RWPE2 (cell line): ENCODE data around the gene GAS7.

Source experiments
- ATAC-seq: fragments of 200-7000 bp; cut with Tn5 transposase; 3 replicates; pipeline ENCODE4 v1.9.1; 2021; ENCODE audit warnings: low read depth
- DNase-seq: peaks from one replicate; pipeline ENCODE4 v3.0.0-alpha.2; 2020; ENCODE audit warnings: low spot score
- H3K27ac ChIP-seq: fragments of 450-650 bp; 2 replicates; pipeline ENCODE4 v1.5.1; 2017; ENCODE audit warnings: mild to moderate bottlenecking; ENCODE audit not compliant: poor library complexity, severe bottlenecking
- H3K27me3 ChIP-seq: fragments of 250-450 bp; sonication (Bioruptor Pico); 2 replicates; pipeline ENCODE4 v1.5.1; 2021; ENCODE audit warnings: mild to moderate bottlenecking, moderate library complexity; ENCODE audit not compliant: insufficient read depth, poor library complexity, severe bottlenecking
- H3K36me3 ChIP-seq: fragments of 250-450 bp; sonication (Bioruptor Pico); 2 replicates; pipeline ENCODE4 v1.5.1; 2020; ENCODE audit warnings: low read depth, mild to moderate bottlenecking, moderate library complexity
- H3K4me1 ChIP-seq: fragments of 250-450 bp; sonication (Bioruptor Pico); 2 replicates; pipeline ENCODE4 v1.5.1; 2021; ENCODE audit warnings: mild to moderate bottlenecking, moderate library complexity; ENCODE audit not compliant: insufficient read depth, poor library complexity, severe bottlenecking
- H3K4me3 ChIP-seq: fragments of 250-450 bp; sonication (Bioruptor Pico); 2 replicates; pipeline ENCODE4 v1.5.1; 2021; ENCODE audit warnings: mild to moderate bottlenecking, moderate library complexity; ENCODE audit not compliant: severe bottlenecking
- H3K9me3 ChIP-seq: fragments of 250-450 bp; sonication (Bioruptor Pico); 2 replicates; pipeline ENCODE4 v1.5.1; 2021; ENCODE audit warnings: mild to moderate bottlenecking, moderate library complexity; ENCODE audit not compliant: severe bottlenecking
- CTCF ChIP-seq: fragments of 450-650 bp; IDR thresholded peaks from one replicate; pipeline ENCODE4 v1.5.1; 2017; ENCODE audit warnings: mild to moderate bottlenecking, moderate library complexity; ENCODE audit not compliant: poor library complexity, severe bottlenecking

GAS7 gene

GRCh38 chr17:10169290-10169689 lies 29.1 kb downstream of the GAS7 start:
- H3K4me1 ChIP-seq = no peaks in the 10 kb centered on the region
- no peak overlapping the region for H3K4me3 ChIP-seq
- H3K27ac ChIP-seq = no peak overlapping the region
- ATAC-seq = no peak
- DNase-seq = no peak
- TF ChIP-seq CTCF = no peak
- H3K27me3 ChIP-seq = no peaks in the 10 kb centered on the region
- H3K9me3 ChIP-seq = no peaks in the 10 kb centered on the region
- no peaks in the 10 kb centered on the region for H3K36me3 ChIP-seq

GRCh38 chr17:10166176-10166935 lies 32.0 kb downstream of the GAS7 start:
- H3K9me3 ChIP-seq = no peaks in the 10 kb centered on the region
- TF ChIP-seq CTCF = no peak
- no peaks in the 10 kb centered on the region for H3K36me3 ChIP-seq
- no peak overlapping the region for H3K27ac ChIP-seq
- DNase-seq = no peak
- ATAC-seq = no peak
- no peaks in the 10 kb centered on the region for H3K4me1 ChIP-seq
- no peak overlapping the region for H3K4me3 ChIP-seq
- H3K27me3 ChIP-seq = no peaks in the 10 kb centered on the region

GRCh38 chr17:10162096-10162495 lies 36.3 kb downstream of the GAS7 start:
- TF ChIP-seq CTCF = no peak
- no peak for ATAC-seq
- no peak for DNase-seq
- Histone ChIP-seq H3K27ac (no peak overlapping the region), H3K4me1 (no peaks in the 10 kb centered on the region), H3K9me3 (no peaks in the 10 kb centered on the region), H3K4me3 (no peak overlapping the region), H3K27me3 (no peaks in the 10 kb centered on the region), H3K36me3 (no peaks in the 10 kb centered on the region)

- DNase-seq (no peak), ATAC-seq (no peak)
- Histone ChIP-seq H3K4me1 (no peaks in the 10 kb centered on the region), H3K27me3 (no peaks in the 10 kb centered on the region), H3K36me3 (no peaks in the 10 kb centered on the region), H3K4me3 (no peak overlapping the region), H3K27ac (no peak overlapping the region), H3K9me3 (no peaks in the 10 kb centered on the region)
- no peak for TF ChIP-seq CTCF
Observed at GRCh38 chr17:10161386-10161785, 37.0 kb downstream of the GAS7 start.

- ATAC-seq (no peak), DNase-seq (no peak)
- Histone ChIP-seq H3K9me3 (no peaks in the 10 kb centered on the region), H3K27ac (no peak overlapping the region), H3K36me3 (no peaks in the 10 kb centered on the region), H3K4me3 (no peak overlapping the region), H3K4me1 (no peaks in the 10 kb centered on the region), H3K27me3 (no peaks in the 10 kb centered on the region)
- no peak for TF ChIP-seq CTCF
Observed at GRCh38 chr17:10156948-10157607, 41.3 kb downstream of the GAS7 start.
